Activated CD4-positive, alpha-beta T cell treated with anti-CD3 and anti-CD28 coated beads for 36 hours (primary cell): ENCODE measurements around the gene RABL6. TPM values are rescaled to one million over a fixed set of nuclear protein-coding genes. Genes with fewer than 3 reads are reported as not detected.
"Not testable (repeated sequence)": the region's sequence is repeated elsewhere in the genome, so short reads cannot be mapped to it uniquely, and the experiment has no call there.

ENCODE experiments used
- ATAC-seq: fragments of 200-7000 bp; cut with Tn5 transposase; one replicate; pipeline ENCODE4 v1.10.0; 2021; ENCODE audit warnings: mild to moderate bottlenecking, moderate library complexity
- CTCF ChIA-PET: fragments of 350-600 bp; sonication (Branson Sonifier 250); formaldehyde crosslinking; loops from one replicate; lab custom pipeline; 2021; ENCODE audit warnings: antibody characterized with exemption; lab: Charles Lee
- POLR2A ChIA-PET: fragments of 350-600 bp; sonication (Branson Sonifier 250); formaldehyde crosslinking; loops from one replicate; lab custom pipeline; 2021; ENCODE audit warnings: antibody characterized with exemption, inconsistent platforms; lab: Charles Lee
- DNase-seq: peaks from one replicate; pipeline ENCODE4 v3.0.0-alpha.2; 2020
- H3K27ac Mint-ChIP-seq: one replicate; pipeline ENCODE4 v1.8.0; 2021; ENCODE audit warnings: mixed read lengths
- H3K27me3 Mint-ChIP-seq: one replicate; pipeline ENCODE4 v1.8.0; 2021; ENCODE audit warnings: mixed read lengths
- H3K36me3 Mint-ChIP-seq: one replicate; pipeline ENCODE4 v1.8.0; 2021; ENCODE audit warnings: low read depth, mixed read lengths
- H3K4me1 Mint-ChIP-seq: one replicate; pipeline ENCODE4 v1.8.0; 2021; ENCODE audit warnings: mixed read lengths
- H3K4me3 Mint-ChIP-seq: one replicate; pipeline ENCODE4 v1.8.0; 2021; ENCODE audit warnings: mild to moderate bottlenecking, moderate library complexity, mixed read lengths
- H3K9me3 Mint-ChIP-seq: one replicate; pipeline ENCODE4 v1.8.0; 2021; ENCODE audit warnings: low read depth, mixed read lengths
- intact Hi-C, 2 experiments: fragments of 100-400 bp; cut with DNase I in 1 of 2; cut with micrococcal nuclease in 1 of 2; formaldehyde crosslinking; loops; one replicate each; pipeline versions ENCODE4 v1.14.2 to v1.15.1; 2022 to 2024; cut with DNase I, micrococcal nuclease
- total RNA-seq, 2 experiments: library from RNA; stranded (reverse); gene quantifications; one replicate each; pipeline ENCODE4 v1.2.3, GENCODE V29; 2021

Gene RABL6
- total RNA-seq, 2 experiments from 2014 or later = 66.2 to 71.8 TPM

GRCh38 chr9:136838314-136839228 is 30.8 kb downstream of the RABL6 start:
- ATAC-seq = no peak
- ChIA-PET POLR2A (no interaction called here), CTCF (interaction anchor here (0.6 kb wide), 2 partner anchors 23 to 44 kb away, joined by 3 read pairs; no protein-coding TSS in a partner anchor)
- Mint-ChIP-seq H3K27ac (no peak overlapping the region), H3K27me3 (peaks cover under 1% of the 10 kb centered on the region), H3K4me1 (peaks cover 5% of the 10 kb centered on the region), H3K9me3 (no peaks in the 10 kb centered on the region), H3K36me3 (peaks cover 3% of the 10 kb centered on the region), H3K4me3 (no peak overlapping the region)
- no peak for DNase-seq
- intact Hi-C loops = no loop called here

DNA sequence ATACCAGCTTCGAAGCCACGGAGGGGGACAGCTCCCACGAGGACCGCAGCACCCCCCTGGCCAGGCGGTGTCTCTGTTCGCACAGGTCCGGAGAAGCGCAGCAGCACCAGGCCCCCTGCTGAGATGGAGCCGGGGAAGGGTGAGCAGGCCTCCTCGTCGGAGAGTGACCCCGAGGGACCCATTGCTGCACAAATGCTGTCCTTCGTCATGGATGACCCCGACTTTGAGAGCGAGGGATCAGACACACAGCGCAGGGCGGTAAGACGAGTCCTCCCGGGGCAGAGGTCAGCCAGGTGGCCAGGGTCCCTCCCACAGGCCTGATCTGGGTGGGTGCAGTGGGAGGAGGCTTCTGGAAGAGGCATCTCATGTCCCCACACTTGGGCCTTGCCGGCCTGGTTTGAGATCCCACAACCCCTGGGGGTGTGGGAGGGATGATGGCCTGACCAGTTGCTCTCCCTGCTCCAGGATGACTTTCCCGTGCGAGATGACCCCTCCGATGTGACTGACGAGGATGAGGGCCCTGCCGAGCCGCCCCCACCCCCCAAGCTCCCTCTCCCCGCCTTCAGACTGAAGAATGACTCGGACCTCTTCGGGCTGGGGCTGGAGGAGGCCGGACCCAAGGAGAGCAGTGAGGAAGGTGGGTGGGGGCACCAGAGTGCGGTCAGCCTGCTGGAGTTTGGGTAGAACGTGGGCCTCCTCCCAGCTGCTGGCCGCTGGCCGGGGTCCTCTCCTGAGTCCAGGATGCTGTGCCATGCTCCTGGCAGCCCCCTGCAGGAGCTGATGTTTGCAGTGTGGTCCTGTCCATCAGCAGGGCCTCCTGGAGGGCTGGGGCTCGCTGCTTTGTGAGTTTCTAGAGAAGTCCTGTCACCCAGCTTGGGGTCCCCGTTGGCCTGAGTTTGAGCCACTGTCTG is 31.7 kb downstream of the RABL6 start:
- CTCF ChIA-PET = interaction anchor here (0.6 to 1.5 kb wide), 2 partner anchors 29 to 491 kb away, joined by 3 to 6 read pairs; no protein-coding TSS in a partner anchor
- H3K27ac Mint-ChIP-seq = no peak overlapping the region
- H3K27me3 Mint-ChIP-seq = peaks cover 2% of the 10 kb centered on the region
- H3K9me3 Mint-ChIP-seq = no peaks in the 10 kb centered on the region
- peaks cover 6% of the 10 kb centered on the region for H3K4me1 Mint-ChIP-seq
- POLR2A ChIA-PET = no interaction called here
- intact Hi-C loops = loop anchor here in 1 of 2 experiments (10.0 kb wide), 1 partner anchor 195 kb away; the partner anchor contains the start of gene FUT7
- H3K4me3 Mint-ChIP-seq = no peak overlapping the region
- ATAC-seq = no peak
- no peak for DNase-seq
- peaks cover 3% of the 10 kb centered on the region for H3K36me3 Mint-ChIP-seq

- no peak overlapping the region for H3K4me3 Mint-ChIP-seq
- CTCF ChIA-PET = interaction anchor here (1.5 kb wide), 1 partner anchor 30 kb away, joined by 6 read pairs; no protein-coding TSS in a partner anchor
- H3K4me1 Mint-ChIP-seq = peaks cover 6% of the 10 kb centered on the region
- H3K9me3 Mint-ChIP-seq = no peaks in the 10 kb centered on the region
- POLR2A ChIA-PET = no interaction called here
- ATAC-seq (no peak), DNase-seq (no peak)
- H3K27me3 Mint-ChIP-seq = peaks cover 4% of the 10 kb centered on the region
- peaks cover 3% of the 10 kb centered on the region for H3K36me3 Mint-ChIP-seq
- intact Hi-C loops = loop anchor here in 1 of 2 experiments (10.0 kb wide), 1 partner anchor 194 kb away; the partner anchor contains the start of gene FUT7
- no peak overlapping the region for H3K27ac Mint-ChIP-seq
These were observed 32.6 kb downstream of the RABL6 start for GRCh38 chr9:136840140-136840876.

DNA sequence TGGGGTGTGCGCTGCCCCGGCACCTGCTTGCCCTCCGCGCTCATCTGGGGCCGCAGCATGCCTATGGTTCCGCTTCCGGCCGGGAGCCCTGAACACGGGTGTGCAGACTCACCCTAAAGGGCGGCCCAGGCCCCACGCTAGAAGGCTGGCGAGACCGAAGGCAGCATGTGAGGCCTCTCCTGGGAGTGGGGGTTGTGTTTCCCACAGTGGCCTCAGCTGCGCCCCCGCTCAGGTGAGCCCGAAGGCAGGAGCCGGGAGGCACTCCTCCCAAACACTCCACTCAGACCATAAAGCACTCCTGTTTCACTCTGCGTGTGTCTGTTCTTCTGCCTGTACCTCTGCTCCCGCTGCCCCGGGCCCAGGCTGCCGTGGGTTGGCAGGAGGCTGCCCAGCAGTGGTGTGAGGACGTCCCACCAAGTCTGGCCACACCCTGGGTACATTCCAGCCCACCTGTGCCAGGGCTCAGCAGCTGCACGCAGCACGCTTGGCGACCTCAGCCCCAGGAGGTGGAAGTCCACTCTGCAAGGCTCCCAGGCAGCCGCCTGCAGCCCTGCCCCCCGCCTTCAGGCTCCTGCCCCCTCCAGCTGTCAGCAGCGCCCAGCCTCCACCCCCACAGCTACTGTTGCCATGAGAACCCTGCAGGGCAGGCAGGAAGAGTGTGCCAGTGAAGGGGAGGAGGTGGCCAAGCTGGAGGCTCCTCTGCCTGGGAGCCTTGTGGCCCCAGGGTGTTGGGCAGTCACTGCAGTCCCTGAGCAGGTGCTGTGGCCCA is 33.3 kb downstream of the RABL6 start:
- no peak for ATAC-seq
- DNase-seq = no peak
- POLR2A ChIA-PET = no interaction called here
- intact Hi-C loops = loop anchor here in 1 of 2 experiments (10.0 kb wide), 1 partner anchor 194 kb away; the partner anchor contains the start of gene FUT7
- CTCF ChIA-PET = interaction anchor here (0.9 to 2.3 kb wide), 7 partner anchors 17 to 364 kb away, joined by 3 to 15 read pairs (median 6); partner anchors contain the start of gene PAXX
- Mint-ChIP-seq H3K4me1 (peaks cover 6% of the 10 kb centered on the region), H3K27ac (no peak overlapping the region), H3K27me3 (peaks cover 7% of the 10 kb centered on the region), H3K9me3 (no peaks in the 10 kb centered on the region), H3K4me3 (no peak overlapping the region), H3K36me3 (peaks cover 3% of the 10 kb centered on the region)

DNA sequence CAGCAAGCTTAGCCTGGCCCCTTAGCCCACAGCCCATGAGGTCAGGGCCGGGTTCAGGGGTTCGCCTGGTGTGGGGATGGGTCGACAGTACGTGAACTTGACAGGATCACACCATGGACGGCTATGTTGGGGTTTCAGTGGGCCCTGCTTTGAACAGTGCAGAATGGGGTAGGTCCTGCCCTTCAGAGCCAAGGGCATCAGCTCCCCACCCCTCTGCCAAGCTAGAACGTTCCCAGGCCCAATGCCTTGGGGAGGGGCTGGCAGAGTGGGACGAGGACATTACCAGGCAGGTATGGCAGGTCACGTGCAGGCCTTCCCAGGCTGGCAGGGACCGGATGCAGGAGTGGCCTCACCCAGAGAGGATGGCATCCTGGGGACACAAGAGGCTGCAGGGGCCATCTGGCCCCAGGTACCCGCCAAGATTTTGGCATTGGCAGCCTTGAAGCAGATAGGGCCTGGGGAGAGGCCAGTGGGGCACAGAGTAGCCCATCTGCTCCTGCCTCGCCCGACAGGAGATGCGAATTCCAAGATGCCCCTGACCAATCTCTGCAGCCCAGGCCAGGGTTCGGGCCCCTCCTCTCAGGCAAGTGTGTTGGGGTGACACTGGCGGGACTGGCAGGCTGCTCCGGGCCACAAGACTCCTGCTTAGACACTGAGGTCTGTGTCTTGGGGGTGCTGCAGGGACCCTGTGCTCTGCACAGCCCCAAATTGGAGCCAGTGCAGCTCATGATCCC is 34.1 kb downstream of the RABL6 start:
- H3K4me1 Mint-ChIP-seq, DNase-seq, H3K27ac Mint-ChIP-seq, H3K9me3 Mint-ChIP-seq, ATAC-seq, H3K36me3 Mint-ChIP-seq: not testable (repeated sequence)
- ChIA-PET POLR2A (interaction anchor here (1.1 to 1.5 kb wide), 2 partner anchors 45 to 188 kb away, joined by 3 to 4 read pairs; partner anchors contain the start of gene TRAF2), CTCF (interaction anchor here (0.6 to 2.7 kb wide), 23 partner anchors 8 to 363 kb away, joined by 3 to 21 read pairs (median 4); partner anchors contain the start of genes MAN1B1, PAXX, RABL6 and SAPCD2)
- H3K4me3 Mint-ChIP-seq = peak overlapping the region; percentile 65
- intact Hi-C loops = loop anchor here (1.0 to 10.0 kb wide), 2 partner anchors 102 to 193 kb away; partner anchors contain the start of genes FBXW5 (in 1 of the 2) and FUT7 (in 1 of the 2)
- H3K27me3 Mint-ChIP-seq = peaks cover 11% of the 10 kb centered on the region

DNA sequence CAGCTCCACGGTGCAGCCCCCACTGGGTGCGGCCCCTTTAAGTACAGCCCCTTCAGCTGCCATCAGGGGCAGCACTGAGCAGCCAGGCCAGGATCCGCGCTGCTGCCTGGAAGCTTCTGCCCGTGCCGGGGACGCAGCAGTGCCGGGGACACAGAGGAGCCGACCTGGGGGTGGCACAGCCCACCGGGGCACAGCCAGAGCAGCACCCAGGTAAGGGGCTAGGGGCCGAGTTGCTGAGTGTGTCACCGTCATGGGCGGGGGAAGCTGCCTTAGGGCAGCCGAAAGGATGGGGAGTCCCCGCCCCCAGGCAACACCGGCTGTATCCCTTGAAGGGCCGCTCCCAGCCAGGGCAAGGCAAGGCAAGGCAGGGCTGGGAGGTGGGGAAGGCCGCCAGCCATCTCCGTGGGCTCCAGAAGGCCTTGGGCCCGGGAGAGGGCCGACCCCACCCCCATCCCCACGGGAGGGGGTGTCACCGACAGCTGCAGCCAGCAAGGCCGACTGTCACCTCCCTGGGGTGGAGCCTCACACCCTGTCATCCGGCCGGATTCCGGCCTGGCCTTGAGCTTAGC is 34.7 kb downstream of the RABL6 start, which contains the start of gene AJM1:
Gene AJM1 (plus strand): TSS at position 99 of the 569 bp plus-strand sequence. CDS start 1,937 bp downstream, outside the sequence.
- intact Hi-C loops = loop anchor here (1.0 to 10.0 kb wide), 2 partner anchors 102 to 192 kb away; partner anchors contain the start of genes FBXW5 (in 1 of the 2) and FUT7 (in 1 of the 2)
- DNase-seq = peak; percentile 88
- Mint-ChIP-seq H3K4me3 (peak within 1 kb of the TSS; percentile 65), H3K27me3 (peaks cover 11% of the 10 kb centered on the region)
- H3K27ac Mint-ChIP-seq, H3K4me1 Mint-ChIP-seq, H3K36me3 Mint-ChIP-seq, H3K9me3 Mint-ChIP-seq: not testable (repeated sequence)
- CTCF ChIA-PET = interaction anchor here (0.6 to 2.7 kb wide), 23 partner anchors 8 to 362 kb away, joined by 3 to 21 read pairs (median 4); partner anchors contain the start of genes EDF1, MAN1B1, PAXX and RABL6
- POLR2A ChIA-PET = interaction anchor here (0.9 to 1.5 kb wide), 3 partner anchors 44 to 187 kb away, joined by 3 to 4 read pairs (median 3); partner anchors contain the start of gene TRAF2
- ATAC-seq = peak; percentile 89

DNA sequence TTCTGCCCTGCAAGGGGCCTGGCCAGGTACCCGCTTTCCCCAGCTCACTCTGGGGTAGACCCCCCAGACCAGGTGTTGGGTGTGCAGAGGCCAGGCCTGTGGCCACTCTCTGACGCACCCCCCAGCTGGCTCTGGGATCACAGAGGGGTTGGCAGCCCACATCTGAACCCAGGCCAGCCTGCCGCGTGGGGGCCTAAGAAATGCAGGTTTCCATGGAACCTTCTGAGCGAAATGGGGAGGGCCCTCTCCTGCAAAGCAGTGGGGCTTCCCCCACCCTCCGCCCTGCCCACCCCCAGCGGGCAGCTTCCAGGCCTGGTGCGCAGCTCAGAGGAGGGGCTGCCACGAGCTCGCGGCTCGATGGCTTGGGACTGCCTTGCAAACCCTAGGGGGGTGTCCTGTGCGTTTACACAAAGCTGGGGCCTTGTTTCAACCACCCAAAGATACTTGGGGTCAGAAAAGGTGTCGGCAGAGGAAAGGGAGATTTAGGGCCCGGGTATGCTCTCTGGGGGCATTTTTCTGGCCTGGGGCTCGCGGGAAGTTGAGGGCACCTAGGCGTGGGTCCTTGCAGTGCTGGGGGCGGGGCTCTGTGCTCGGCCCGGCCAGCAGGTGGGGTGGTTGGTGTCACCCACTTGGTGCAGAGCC is 35.5 kb downstream of the RABL6 start:
- peaks cover 14% of the 10 kb centered on the region for H3K27me3 Mint-ChIP-seq
- not testable (repeated sequence) for ATAC-seq, H3K27ac Mint-ChIP-seq, H3K36me3 Mint-ChIP-seq, DNase-seq, H3K9me3 Mint-ChIP-seq
- intact Hi-C loops = loop anchor here in 1 of 2 experiments (10.0 kb wide), 1 partner anchor 192 kb away; the partner anchor contains the start of gene FUT7
- peak overlapping the region; percentile 26 for H3K4me3 Mint-ChIP-seq
- ChIA-PET POLR2A (interaction anchor here (0.9 to 1.5 kb wide), 2 partner anchors 43 to 59 kb away, joined by 3 to 4 read pairs; partner anchors contain the start of gene TRAF2), CTCF (interaction anchor here (0.5 to 2.7 kb wide), 10 partner anchors 27 to 243 kb away, joined by 3 to 21 read pairs (median 8); partner anchors contain the start of genes MAN1B1, PAXX, RABL6 and TRAF2)
- peaks cover 12% of the 10 kb centered on the region for H3K4me1 Mint-ChIP-seq
